Right renal cortex interstitium (tissue), 3 donors: ENCODE data around the gene CCP110. TPM values are rescaled to one million over a fixed set of nuclear protein-coding genes. Genes with fewer than 3 reads are reported as not detected.

Source experiments
- DNase-seq, 3 donors: peaks; one replicate each; pipeline ENCODE4 v3.0.0-alpha.2; 2013; ENCODE audit warnings: low read depth in 3 of 3, low spot score in 2 of 3
- polyA plus RNA-seq, 3 donors: library from polyadenylated mRNA; unstranded; fragments of 120-200 nt; gene quantifications; one replicate each; pipeline ENCODE4 v1.2.1, GENCODE V29; 2013; ENCODE audit not compliant: insufficient read length in 3 of 3

CCP110 gene
- polyA plus RNA-seq, 3 donors = 22.2 to 24.6 (median 22.6) TPM

GRCh38 chr16:19506965-19507364 is 16.8 kb upstream of the CCP110 start:
- DNase-seq = no peak

GRCh38 chr16:19507867-19508266 is 15.9 kb upstream of the CCP110 start:
- no peak for DNase-seq

GRCh38 chr16:19512297-19512696 is 11.4 kb upstream of the CCP110 start:
- no peak for DNase-seq

- no peak for DNase-seq
Observed at GRCh38 chr16:19513377-19514053, 10.2 kb upstream of the CCP110 start.

GRCh38 chr16:19515757-19516156 is 8.0 kb upstream of the CCP110 start:
- no peak for DNase-seq

GRCh38 chr16:19517424-19518089 is 6.2 kb upstream of the CCP110 start:
- DNase-seq = no peak

GRCh38 chr16:19518388-19518787 is 5.4 kb upstream of the CCP110 start:
- no peak for DNase-seq

- no peak for DNase-seq
Observed at GRCh38 chr16:19520861-19521331, 2.8 kb upstream of the CCP110 start.

- peak; percentile 78 to 88 (median 82) for DNase-seq
Observed at GRCh38 chr16:19521471-19522396, 2.0 kb upstream of the CCP110 start, which contains the start of gene GDE1. GDE1 (minus strand) TSS chr16:19522098; CDS start chr16:19521964, 134 bp downstream.

- no peak for DNase-seq
Observed at GRCh38 chr16:19522397-19522732, 1.4 kb upstream of the CCP110 start.

- DNase-seq = no peak
Observed at GRCh38 chr16:19522760-19523159, 982 bp upstream of the CCP110 start.

GRCh38 chr16:19523184-19523558 is 571 bp upstream of the CCP110 start:
- no peak for DNase-seq

GRCh38 chr16:19524356-19524615 is 544 bp downstream of the CCP110 start:
- DNase-seq = no peak

- DNase-seq = peak in 2 of 3 donors; percentile 32 to 40
Observed at GRCh38 chr16:19524616-19525384, 1.1 kb downstream of the CCP110 start.

GRCh38 chr16:19525385-19525723 is 1.6 kb downstream of the CCP110 start:
- no peak for DNase-seq

GRCh38 chr16:19527161-19527560 is 3.4 kb downstream of the CCP110 start:
- DNase-seq = no peak

- DNase-seq = no peak
Observed at GRCh38 chr16:19528666-19529065, 4.9 kb downstream of the CCP110 start.

GRCh38 chr16:19532601-19533000 is 8.9 kb downstream of the CCP110 start:
- no peak for DNase-seq

GRCh38 chr16:19540241-19540970 is 16.7 kb downstream of the CCP110 start:
- DNase-seq = no peak

- no peak for DNase-seq
Observed at GRCh38 chr16:19542138-19542821, 18.5 kb downstream of the CCP110 start.
